ENCODE data around the gene MYO9B.
A peak's percentile ranks its signal among the peaks of the same experiment; 100 is the strongest.

DNA sequence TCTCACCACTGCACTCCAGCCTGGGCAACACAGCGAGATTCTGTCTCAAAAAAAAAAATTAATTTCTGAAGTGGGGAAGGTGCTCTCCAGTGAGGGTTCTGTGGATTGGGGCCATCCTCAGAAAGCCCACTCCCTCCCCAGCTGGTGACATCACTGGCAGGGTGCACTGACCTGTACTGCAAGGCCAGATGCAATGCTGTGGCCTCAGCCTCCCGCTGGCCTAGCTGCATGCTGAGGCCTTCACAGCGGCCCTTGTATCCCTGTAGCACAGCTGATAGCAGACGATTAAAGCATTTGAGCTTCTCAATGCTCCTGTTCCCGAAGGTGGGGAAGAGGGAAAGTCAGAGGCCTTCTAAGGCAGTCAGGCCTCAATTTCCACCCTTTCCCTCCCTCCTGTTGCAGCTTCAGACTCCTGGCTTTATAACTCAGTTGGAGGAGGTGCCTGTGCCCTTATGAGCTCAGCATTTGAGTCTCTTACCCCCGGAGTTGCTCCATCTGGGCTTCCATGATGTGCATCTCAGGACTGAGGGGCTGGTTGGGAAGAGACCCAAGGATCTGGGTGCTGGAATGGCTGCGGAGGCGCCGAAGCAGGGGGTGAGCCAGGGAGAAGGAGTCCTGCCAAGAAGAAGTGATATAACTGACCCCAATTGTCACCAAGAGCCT lies 183.7 kb downstream of the MYO9B start:
- TF ChIP-seq, protein P1, sequence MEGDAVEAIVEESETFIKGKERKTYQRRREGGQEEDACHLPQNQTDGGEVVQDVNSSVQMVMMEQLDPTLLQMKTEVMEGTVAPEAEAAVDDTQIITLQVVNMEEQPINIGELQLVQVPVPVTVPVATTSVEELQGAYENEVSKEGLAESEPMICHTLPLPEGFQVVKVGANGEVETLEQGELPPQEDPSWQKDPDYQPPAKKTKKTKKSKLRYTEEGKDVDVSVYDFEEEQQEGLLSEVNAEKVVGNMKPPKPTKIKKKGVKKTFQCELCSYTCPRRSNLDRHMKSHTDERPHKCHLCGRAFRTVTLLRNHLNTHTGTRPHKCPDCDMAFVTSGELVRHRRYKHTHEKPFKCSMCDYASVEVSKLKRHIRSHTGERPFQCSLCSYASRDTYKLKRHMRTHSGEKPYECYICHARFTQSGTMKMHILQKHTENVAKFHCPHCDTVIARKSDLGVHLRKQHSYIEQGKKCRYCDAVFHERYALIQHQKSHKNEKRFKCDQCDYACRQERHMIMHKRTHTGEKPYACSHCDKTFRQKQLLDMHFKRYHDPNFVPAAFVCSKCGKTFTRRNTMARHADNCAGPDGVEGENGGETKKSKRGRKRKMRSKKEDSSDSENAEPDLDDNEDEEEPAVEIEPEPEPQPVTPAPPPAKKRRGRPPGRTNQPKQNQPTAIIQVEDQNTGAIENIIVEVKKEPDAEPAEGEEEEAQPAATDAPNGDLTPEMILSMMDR (IDR thresholded peaks at IDR 0.05 in 8 of 11, conservative IDR thresholded peaks at IDR 0.05 in 3 of 11): peak in 1 of 11 experiments; percentile 17
- TF ChIP-seq POLR2AphosphoS5 (IDR thresholded peaks at IDR 0.05) (no peak), POLR2A (IDR thresholded peaks at IDR 0.05) (no peak)

Measured in spleen (tissue), 7 donors.